Gastrocnemius medialis (tissue), 4 donors: ENCODE measurements around the gene ABI3. TPM values are rescaled to one million over a fixed set of nuclear protein-coding genes. Genes with fewer than 3 reads are reported as not detected.

Source experiments
- ATAC-seq, 2 donors: fragments of 150-250 bp; one replicate each; pipeline ENCODE4 v1.9.1; 2016
- DNase-seq, 2 donors: peaks; one replicate each; pipeline ENCODE4 v3.0.0-alpha.2; 2019
- H3K27ac ChIP-seq, 4 donors: fragments of 200-600 bp; sonication (generic); 1 replicate in 1 of 4; 2 replicates in 3 of 4; pipeline ENCODE4 v1.5.1; 2016 to 2018; ENCODE audit warnings: mild to moderate bottlenecking in 2 of 4, moderate library complexity in 1 of 4
- H3K27me3 ChIP-seq, 3 donors: fragments of 200-600 bp; sonication (generic) in 2 of 3; 1 replicate in 1 of 3; 2 replicates in 2 of 3; pipeline versions ENCODE4 v1.5.1 to v1.6.0; 2016 to 2019; ENCODE audit warnings: mild to moderate bottlenecking in 1 of 3, moderate library complexity in 1 of 3
- H3K36me3 ChIP-seq, 2 donors: fragments of 200-600 bp; sonication (generic) in 1 of 2; one replicate each; pipeline ENCODE4 v1.5.1; 2017 to 2018
- H3K4me1 ChIP-seq, 2 donors: fragments of 200-600 bp; sonication (generic) in 1 of 2; one replicate each; pipeline ENCODE4 v1.5.1; 2016 to 2017; ENCODE audit warnings: mild to moderate bottlenecking in 2 of 2
- H3K4me3 ChIP-seq, 4 donors: fragments of 200-600 bp; sonication (generic) in 3 of 4; 1 replicate in 1 of 4; 2 replicates in 3 of 4; pipeline ENCODE4 v1.5.1; 2016 to 2019; ENCODE audit warnings: mild to moderate bottlenecking in 2 of 4
- H3K9me3 ChIP-seq, 3 donors: fragments of 200-600 bp; sonication (generic) in 2 of 3; 1 replicate in 1 of 3; 2 replicates in 2 of 3; pipeline ENCODE4 v1.5.1; 2016 to 2019
- POLR2A ChIP-seq, 2 donors: fragments of 450-650 bp; IDR thresholded peaks; one replicate each; pipeline ENCODE4 v1.6.1; 2017; ENCODE audit warnings: antibody characterized with exemption in 2 of 2, mild to moderate bottlenecking in 2 of 2, moderate library complexity in 2 of 2
- in situ Hi-C, 4 donors: fragments of 200-750 bp; cut with MboI; loops; one replicate each; pipeline versions ENCODE4 v1.15.0 to v1.8.0; 2017; ENCODE audit warnings: low sequenced_read_pairs in 4 of 4
- intact Hi-C: fragments of 100-400 bp; cut with DNase I; formaldehyde crosslinking; loops from one replicate; pipeline ENCODE4 v1.15.1; 2023; ENCODE audit warnings: low total_unique reads
- total RNA-seq, 4 donors: library from RNA; depleted of rRNA; stranded (reverse); fragments of >200 nt; gene quantifications; one replicate each; pipeline versions ENCODE4 v1.1.0 to v1.2.3, GENCODE V29; 2016
- TF ChIP-seq, protein P1 (sequence below), 5 experiments: fragments of 450-650 bp in 3 of 5; fragments of 200-600 bp in 2 of 5; sonication (generic) in 2 of 5; IDR thresholded peaks in 4 of 5; conservative IDR thresholded peaks in 1 of 5; 1 replicate in 4 of 5; 2 replicates in 1 of 5; pipeline ENCODE4 v1.5.1; 2016 to 2019; ENCODE audit warnings: antibody characterized with exemption in 5 of 5, mild to moderate bottlenecking in 3 of 5, moderate library complexity in 3 of 5

The ABI3 gene
- total RNA-seq, 4 donors from 2014 or later: 1.2 to 2.6 (median 2.4) TPM

DNA sequence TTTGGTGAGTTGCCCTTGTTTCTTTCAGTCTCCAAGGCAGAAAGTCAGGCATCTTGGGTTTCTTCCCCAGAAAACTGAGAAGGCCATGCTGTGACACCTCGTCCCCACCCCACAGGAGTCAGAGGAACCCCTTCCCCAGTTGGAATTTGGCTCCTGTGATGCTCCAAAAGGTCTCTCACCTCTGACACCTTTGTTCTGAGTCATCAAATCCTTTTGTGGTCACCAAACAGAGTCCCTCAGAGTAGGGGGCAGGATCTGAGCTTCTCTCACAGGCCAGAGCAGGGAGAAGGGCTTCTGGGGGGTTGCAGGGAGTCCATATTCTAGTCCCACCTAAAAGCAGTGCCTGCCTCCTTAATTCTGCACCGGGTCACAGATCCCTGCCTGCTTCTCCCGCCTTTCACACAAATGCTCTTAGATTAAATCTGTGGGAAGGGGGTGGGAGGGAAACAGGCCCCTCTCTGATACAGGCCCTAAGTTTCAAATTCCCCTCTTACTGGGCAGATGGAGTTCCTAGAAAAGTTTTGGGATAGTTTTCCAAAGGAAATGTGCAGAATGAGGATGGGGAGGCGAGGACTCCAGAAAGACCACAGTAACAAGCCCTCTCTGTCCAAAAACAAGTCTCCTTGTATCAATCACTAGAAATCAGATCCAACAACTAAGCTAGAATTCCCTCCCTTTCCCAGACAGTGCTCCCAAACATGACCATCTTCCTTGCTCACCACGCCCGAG, 18.7 kb downstream of the ABI3 start:
- DNase-seq (no peak), ATAC-seq (no peak)
- Histone ChIP-seq H3K4me3 (peak overlapping the region in 2 of 4 donors; percentile 74 to 93), H3K9me3 (no peaks in the 10 kb centered on the region), H3K27ac (peak overlapping the region in 1 of 4 donors; percentile 71), H3K4me1 (peaks cover 0 to 24% of the 10 kb centered on the region in 2 donors), H3K36me3 (no peaks in the 10 kb centered on the region), H3K27me3 (peaks cover 6 to 9% (median 7%) of the 10 kb centered on the region in 3 donors)
- intact Hi-C loops (no loop called here), in situ Hi-C loops (loop anchor here in 1 of 4 donors (5.0 kb wide), 1 partner anchor 47 kb away; no protein-coding TSS in a partner anchor)
- no peak for TF ChIP-seq POLR2A (IDR thresholded peaks at IDR 0.05)
- TF ChIP-seq, protein P1, sequence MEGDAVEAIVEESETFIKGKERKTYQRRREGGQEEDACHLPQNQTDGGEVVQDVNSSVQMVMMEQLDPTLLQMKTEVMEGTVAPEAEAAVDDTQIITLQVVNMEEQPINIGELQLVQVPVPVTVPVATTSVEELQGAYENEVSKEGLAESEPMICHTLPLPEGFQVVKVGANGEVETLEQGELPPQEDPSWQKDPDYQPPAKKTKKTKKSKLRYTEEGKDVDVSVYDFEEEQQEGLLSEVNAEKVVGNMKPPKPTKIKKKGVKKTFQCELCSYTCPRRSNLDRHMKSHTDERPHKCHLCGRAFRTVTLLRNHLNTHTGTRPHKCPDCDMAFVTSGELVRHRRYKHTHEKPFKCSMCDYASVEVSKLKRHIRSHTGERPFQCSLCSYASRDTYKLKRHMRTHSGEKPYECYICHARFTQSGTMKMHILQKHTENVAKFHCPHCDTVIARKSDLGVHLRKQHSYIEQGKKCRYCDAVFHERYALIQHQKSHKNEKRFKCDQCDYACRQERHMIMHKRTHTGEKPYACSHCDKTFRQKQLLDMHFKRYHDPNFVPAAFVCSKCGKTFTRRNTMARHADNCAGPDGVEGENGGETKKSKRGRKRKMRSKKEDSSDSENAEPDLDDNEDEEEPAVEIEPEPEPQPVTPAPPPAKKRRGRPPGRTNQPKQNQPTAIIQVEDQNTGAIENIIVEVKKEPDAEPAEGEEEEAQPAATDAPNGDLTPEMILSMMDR (IDR thresholded peaks at IDR 0.05 in 4 of 5, conservative IDR thresholded peaks at IDR 0.05 in 1 of 5): no peak

DNA sequence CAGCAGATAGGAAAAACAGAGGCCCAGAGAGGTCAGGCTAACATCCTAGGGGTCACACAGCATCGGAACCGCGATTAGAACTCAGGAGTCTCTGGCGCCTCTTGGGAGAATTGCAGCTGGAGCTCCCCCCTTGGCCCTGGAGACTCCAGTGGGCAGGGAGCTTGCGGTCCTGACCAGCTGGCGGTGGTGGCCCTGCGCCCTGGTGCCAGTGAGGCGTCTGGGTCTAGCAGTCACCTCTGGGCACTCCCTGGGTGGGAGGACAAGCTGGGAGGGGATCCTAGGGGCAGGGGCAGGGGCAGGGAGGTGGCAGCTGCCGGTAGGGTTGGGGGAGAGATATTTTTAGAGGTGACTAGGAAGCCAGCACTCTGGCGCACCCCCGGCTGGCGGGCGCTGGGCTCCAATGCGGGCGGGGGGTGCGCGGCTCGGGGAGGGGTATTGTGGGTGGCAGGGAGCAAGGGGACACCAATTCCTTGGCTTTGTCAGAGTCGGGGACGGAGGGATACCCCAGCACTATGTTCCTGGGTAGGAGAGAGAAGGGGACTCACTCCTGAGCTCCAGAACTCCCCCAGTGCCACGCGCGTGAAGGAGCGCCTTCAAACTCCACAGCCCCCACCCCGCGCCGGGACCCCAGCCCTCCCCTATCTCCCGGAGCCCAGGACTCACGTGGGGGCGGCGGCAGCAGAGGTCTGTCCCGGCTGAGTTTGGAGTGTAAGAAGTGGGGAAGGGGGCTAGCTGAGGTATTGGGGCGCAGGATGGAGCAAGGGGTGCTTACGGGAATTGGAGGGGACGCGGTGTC, 19.5 kb downstream of the ABI3 start:
- H3K27me3 ChIP-seq: peaks cover 0 to 1% (median 0%) of the 10 kb centered on the region in 3 donors
- intact Hi-C loops (loop anchor here (2.0 kb wide), 1 partner anchor 37 kb away; no protein-coding TSS in a partner anchor), in situ Hi-C loops (loop anchor here in 1 of 4 donors (5.0 kb wide), 1 partner anchor 48 kb away; no protein-coding TSS in a partner anchor)
- H3K9me3 ChIP-seq: no peaks in the 10 kb centered on the region
- no peaks in the 10 kb centered on the region for H3K36me3 ChIP-seq
- peak overlapping the region; percentile 68 to 93 (median 78) for H3K4me3 ChIP-seq
- H3K4me1 ChIP-seq: peaks cover 0 to 21% of the 10 kb centered on the region in 2 donors
- peak in 1 of 2 donors; percentile 14 for ATAC-seq
- no peak for DNase-seq
- no peak for TF ChIP-seq POLR2A (IDR thresholded peaks at IDR 0.05)
- TF ChIP-seq, protein P1 (IDR thresholded peaks at IDR 0.05 in 4 of 5, conservative IDR thresholded peaks at IDR 0.05 in 1 of 5): no peak
- H3K27ac ChIP-seq: peak overlapping the region; percentile 23 to 71 (median 50)

DNA sequence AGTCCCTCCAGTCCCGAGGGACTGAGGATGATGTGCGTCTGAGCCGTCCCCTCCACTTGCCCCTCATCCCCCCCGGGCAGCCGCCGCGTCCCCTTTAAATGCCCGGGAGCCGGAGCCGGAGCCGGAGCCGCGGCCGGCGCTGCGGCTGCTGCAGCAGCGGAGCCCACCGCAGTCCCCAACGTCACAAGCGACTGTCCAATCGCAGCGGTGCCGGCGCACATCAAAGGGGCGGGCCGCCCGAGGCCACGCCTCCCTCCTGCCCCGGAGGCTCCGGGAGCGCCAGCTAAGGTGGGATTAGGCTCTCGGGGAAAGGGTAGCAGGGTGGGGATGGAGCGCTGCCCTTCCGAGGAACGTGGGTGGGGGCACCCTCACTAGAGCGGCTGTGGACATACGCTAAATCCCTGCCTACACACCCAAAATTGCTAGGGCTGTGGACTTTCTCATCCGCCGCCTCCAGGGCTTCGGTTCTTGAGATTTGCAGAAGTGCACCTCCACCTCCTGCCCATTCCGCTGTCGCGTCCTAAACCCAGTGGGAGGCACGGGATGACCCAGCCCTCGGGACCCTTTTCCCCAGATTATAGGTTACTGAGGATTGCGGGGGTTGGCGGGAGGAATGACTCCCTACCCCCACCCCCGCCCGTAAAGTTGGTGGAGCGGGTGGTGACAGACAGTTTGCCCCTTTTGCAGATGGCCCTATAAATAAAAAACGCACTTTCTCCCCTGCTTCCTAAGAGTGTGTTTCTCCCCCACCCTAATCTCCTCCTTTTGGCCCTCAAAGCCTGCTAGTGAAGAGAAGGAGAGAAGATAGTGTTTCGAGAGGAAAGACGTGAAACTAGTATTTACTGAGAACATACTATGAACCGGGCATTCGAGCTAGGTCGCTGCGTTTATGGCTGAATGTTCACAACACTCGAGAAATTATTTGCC, 20.4 kb downstream of the ABI3 start, which contains the start of gene PHOSPHO1:
TSS of gene PHOSPHO1 (minus strand) at position 152 of the 927 bp plus-strand sequence. CDS start 4,096 bp downstream, outside the sequence.
- peak within 1 kb of the TSS; percentile 68 to 93 (median 78) for H3K4me3 ChIP-seq
- no peaks in the 10 kb centered on the region for H3K27me3 ChIP-seq
- intact Hi-C loops: loop anchor here (2.0 kb wide), 1 partner anchor 38 kb away; no protein-coding TSS in a partner anchor
- H3K36me3 ChIP-seq: no peaks in the 10 kb centered on the region
- peak within 1 kb of the TSS; percentile 23 to 71 (median 50) for H3K27ac ChIP-seq
- in situ Hi-C loops: no loop called here
- H3K9me3 ChIP-seq: no peaks in the 10 kb centered on the region
- ATAC-seq (peak; percentile 88 to 90), DNase-seq (peak; percentile 59 to 73)
- H3K4me1 ChIP-seq: peaks cover 0 to 21% of the 10 kb centered on the region in 2 donors
- TF ChIP-seq POLR2A (IDR thresholded peaks at IDR 0.05): peak; percentile 39 to 66
- TF ChIP-seq, protein P1 (IDR thresholded peaks at IDR 0.05 in 4 of 5, conservative IDR thresholded peaks at IDR 0.05 in 1 of 5): no peak

DNA sequence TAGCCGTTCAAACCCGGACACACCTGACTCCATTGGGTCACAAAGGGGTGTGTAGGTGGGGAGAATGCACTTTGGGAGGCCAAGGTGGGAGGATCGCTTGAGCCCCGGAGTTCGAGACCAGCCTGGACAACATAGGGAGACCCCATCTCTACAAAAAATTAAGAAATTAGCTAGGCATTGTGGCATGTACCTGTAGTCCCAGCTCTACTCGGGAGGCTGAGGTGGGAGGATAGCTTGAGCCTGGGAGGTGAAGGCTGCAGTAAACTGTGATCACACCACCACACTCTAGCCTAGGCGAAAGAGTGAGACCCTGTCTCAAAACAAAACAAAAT, 21.0 kb downstream of the ABI3 start:
- H3K9me3 ChIP-seq: no peaks in the 10 kb centered on the region
- ATAC-seq (no peak), DNase-seq (no peak)
- no peaks in the 10 kb centered on the region for H3K27me3 ChIP-seq
- peaks cover 0 to 21% of the 10 kb centered on the region in 2 donors for H3K4me1 ChIP-seq
- in situ Hi-C loops: no loop called here
- TF ChIP-seq, protein P1 (IDR thresholded peaks at IDR 0.05 in 4 of 5, conservative IDR thresholded peaks at IDR 0.05 in 1 of 5): no peak
- TF ChIP-seq POLR2A (IDR thresholded peaks at IDR 0.05): no peak
- H3K4me3 ChIP-seq: peak overlapping the region in 3 of 4 donors; percentile 74 to 93 (median 82)
- H3K36me3 ChIP-seq: no peaks in the 10 kb centered on the region
- intact Hi-C loops: loop anchor here (2.0 kb wide), 1 partner anchor 39 kb away; no protein-coding TSS in a partner anchor
- H3K27ac ChIP-seq: no peak overlapping the region
